H1 (cell line): ENCODE data around the gene VPS35. TPM values are rescaled to one million over a fixed set of nuclear protein-coding genes. Genes with fewer than 3 reads are reported as not detected.

ENCODE experiments used
- BCL11A ChIP-seq, 2 experiments: IDR thresholded peaks; one replicate each; pipeline ENCODE4 v1.6.1; 2011; ENCODE audit warnings: low read depth in 2 of 2, low read length in 2 of 2, mild to moderate bottlenecking in 2 of 2
- BRCA1 ChIP-seq: IDR thresholded peaks from 2 replicates; pipeline ENCODE4 v1.6.1; 2012; ENCODE audit warnings: low read depth, low read length, improper control_type of control experiment
- GTF2F1 ChIP-seq: IDR thresholded peaks from 2 replicates; pipeline ENCODE4 v1.6.1; 2012; ENCODE audit warnings: low read depth, low read length, improper control_type of control experiment, borderline replicate concordance
- KDM5A ChIP-seq: fragments of 200-600 bp; IDR thresholded peaks from 2 replicates; pipeline ENCODE4 v1.7.1; 2012; ENCODE audit warnings: mild to moderate bottlenecking, low read length, inconsistent platforms, mixed read lengths
- POLR2AphosphoS5 ChIP-seq: IDR thresholded peaks from 2 replicates; pipeline ENCODE4 v1.6.1; 2011; ENCODE audit warnings: low read depth, low read length
- RBBP5 ChIP-seq: IDR thresholded peaks from 2 replicates; pipeline ENCODE4 v1.7.1; 2012; ENCODE audit warnings: low read depth, mild to moderate bottlenecking, inconsistent platforms, low read length, moderate library complexity, borderline replicate concordance
- TBP ChIP-seq: IDR thresholded peaks from 2 replicates; pipeline ENCODE4 v1.6.1; 2011; ENCODE audit warnings: low read depth, low read length, improper control_type of control experiment
- polyA plus RNA-seq, 7 experiments: library from polyadenylated mRNA; depleted of rRNA in 3 of 7; stranded (reverse) in 5 of 7; unstranded in 2 of 7; fragments of >200 nt in 5 of 7; fragments of 200-250 nt in 2 of 7; gene quantifications; 1 replicate in 5 of 7; 2 replicates in 1 of 7; 4 replicates in 1 of 7; pipeline versions ENCODE4 v1.2.1 to v1.2.3, GENCODE V29; 2011 to 2013; ENCODE audit warnings: missing spikeins in 2 of 7, mixed read lengths in 2 of 7
- total RNA-seq: library from RNA; stranded (reverse); fragmentation: NEBNext Ultra II Directional; extraction: Animal tissue kit (Norgen Biotek cat#: 25700); gene quantifications from 2 replicates; pipeline ENCODE4 v1.2.1, GENCODE V29; 2021
- TF ChIP-seq, protein P1 (sequence below): fragments of 300-600 bp; sonication (generic); IDR thresholded peaks from 2 replicates; pipeline ENCODE4 v1.7.1; 2012; ENCODE audit warnings: low read length, moderate library complexity, mild to moderate bottlenecking, inconsistent platforms; ENCODE audit not compliant: insufficient replicate concordance

VPS35 gene
- total and polyA plus RNA-seq, 2 of the 8 experiments (the other 6 are each of a cell fraction or from before 2014, with no cell fraction given) = 10.3 to 66.9 TPM

DNA sequence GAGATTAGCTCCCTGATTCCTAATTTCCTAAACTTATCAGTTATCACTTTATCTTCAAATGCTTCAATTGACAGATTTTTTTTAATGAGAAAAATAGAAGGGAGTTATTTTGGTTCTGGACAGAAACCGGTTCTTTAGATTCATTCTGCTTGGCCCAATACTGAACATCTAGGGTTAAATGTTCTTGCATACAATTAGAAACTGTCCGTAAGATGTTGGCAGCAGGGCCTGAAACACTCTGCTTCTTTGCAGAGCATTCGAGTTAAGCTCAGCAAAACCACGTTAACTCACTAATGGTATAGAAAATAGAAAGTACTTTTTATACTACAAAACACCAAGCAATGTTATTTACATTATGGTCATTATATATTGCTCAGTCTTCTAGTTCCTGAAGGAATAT, 75.0 kb downstream of the VPS35 start (continued):
- TF ChIP-seq, protein P1, sequence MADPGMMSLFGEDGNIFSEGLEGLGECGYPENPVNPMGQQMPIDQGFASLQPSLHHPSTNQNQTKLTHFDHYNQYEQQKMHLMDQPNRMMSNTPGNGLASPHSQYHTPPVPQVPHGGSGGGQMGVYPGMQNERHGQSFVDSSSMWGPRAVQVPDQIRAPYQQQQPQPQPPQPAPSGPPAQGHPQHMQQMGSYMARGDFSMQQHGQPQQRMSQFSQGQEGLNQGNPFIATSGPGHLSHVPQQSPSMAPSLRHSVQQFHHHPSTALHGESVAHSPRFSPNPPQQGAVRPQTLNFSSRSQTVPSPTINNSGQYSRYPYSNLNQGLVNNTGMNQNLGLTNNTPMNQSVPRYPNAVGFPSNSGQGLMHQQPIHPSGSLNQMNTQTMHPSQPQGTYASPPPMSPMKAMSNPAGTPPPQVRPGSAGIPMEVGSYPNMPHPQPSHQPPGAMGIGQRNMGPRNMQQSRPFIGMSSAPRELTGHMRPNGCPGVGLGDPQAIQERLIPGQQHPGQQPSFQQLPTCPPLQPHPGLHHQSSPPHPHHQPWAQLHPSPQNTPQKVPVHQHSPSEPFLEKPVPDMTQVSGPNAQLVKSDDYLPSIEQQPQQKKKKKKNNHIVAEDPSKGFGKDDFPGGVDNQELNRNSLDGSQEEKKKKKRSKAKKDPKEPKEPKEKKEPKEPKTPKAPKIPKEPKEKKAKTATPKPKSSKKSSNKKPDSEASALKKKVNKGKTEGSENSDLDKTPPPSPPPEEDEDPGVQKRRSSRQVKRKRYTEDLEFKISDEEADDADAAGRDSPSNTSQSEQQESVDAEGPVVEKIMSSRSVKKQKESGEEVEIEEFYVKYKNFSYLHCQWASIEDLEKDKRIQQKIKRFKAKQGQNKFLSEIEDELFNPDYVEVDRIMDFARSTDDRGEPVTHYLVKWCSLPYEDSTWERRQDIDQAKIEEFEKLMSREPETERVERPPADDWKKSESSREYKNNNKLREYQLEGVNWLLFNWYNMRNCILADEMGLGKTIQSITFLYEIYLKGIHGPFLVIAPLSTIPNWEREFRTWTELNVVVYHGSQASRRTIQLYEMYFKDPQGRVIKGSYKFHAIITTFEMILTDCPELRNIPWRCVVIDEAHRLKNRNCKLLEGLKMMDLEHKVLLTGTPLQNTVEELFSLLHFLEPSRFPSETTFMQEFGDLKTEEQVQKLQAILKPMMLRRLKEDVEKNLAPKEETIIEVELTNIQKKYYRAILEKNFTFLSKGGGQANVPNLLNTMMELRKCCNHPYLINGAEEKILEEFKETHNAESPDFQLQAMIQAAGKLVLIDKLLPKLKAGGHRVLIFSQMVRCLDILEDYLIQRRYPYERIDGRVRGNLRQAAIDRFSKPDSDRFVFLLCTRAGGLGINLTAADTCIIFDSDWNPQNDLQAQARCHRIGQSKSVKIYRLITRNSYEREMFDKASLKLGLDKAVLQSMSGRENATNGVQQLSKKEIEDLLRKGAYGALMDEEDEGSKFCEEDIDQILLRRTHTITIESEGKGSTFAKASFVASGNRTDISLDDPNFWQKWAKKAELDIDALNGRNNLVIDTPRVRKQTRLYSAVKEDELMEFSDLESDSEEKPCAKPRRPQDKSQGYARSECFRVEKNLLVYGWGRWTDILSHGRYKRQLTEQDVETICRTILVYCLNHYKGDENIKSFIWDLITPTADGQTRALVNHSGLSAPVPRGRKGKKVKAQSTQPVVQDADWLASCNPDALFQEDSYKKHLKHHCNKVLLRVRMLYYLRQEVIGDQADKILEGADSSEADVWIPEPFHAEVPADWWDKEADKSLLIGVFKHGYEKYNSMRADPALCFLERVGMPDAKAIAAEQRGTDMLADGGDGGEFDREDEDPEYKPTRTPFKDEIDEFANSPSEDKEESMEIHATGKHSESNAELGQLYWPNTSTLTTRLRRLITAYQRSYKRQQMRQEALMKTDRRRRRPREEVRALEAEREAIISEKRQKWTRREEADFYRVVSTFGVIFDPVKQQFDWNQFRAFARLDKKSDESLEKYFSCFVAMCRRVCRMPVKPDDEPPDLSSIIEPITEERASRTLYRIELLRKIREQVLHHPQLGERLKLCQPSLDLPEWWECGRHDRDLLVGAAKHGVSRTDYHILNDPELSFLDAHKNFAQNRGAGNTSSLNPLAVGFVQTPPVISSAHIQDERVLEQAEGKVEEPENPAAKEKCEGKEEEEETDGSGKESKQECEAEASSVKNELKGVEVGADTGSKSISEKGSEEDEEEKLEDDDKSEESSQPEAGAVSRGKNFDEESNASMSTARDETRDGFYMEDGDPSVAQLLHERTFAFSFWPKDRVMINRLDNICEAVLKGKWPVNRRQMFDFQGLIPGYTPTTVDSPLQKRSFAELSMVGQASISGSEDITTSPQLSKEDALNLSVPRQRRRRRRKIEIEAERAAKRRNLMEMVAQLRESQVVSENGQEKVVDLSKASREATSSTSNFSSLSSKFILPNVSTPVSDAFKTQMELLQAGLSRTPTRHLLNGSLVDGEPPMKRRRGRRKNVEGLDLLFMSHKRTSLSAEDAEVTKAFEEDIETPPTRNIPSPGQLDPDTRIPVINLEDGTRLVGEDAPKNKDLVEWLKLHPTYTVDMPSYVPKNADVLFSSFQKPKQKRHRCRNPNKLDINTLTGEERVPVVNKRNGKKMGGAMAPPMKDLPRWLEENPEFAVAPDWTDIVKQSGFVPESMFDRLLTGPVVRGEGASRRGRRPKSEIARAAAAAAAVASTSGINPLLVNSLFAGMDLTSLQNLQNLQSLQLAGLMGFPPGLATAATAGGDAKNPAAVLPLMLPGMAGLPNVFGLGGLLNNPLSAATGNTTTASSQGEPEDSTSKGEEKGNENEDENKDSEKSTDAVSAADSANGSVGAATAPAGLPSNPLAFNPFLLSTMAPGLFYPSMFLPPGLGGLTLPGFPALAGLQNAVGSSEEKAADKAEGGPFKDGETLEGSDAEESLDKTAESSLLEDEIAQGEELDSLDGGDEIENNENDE = no peak
- no peak for TF ChIP-seq BCL11A (IDR thresholded peaks at IDR 0.05; ENCODE audit: low read depth in 2 of 2, low read length in 2 of 2)
- no peak for TF ChIP-seq RBBP5
- TF ChIP-seq TBP = no peak
- no peak for TF ChIP-seq GTF2F1
- TF ChIP-seq BRCA1 = no peak
- no peak for TF ChIP-seq KDM5A
- TF ChIP-seq POLR2AphosphoS5 = no peak
